ENCODE measurements around the gene CLDN5. TPM values are rescaled to one million over a fixed set of nuclear protein-coding genes. Genes with fewer than 3 reads are reported as not detected.

Gene CLDN5
- total and polyA plus RNA-seq, 2 of the 4 experiments (the other 2 are of a cell fraction), result 0.18 to 0.21 TPM

DNA sequence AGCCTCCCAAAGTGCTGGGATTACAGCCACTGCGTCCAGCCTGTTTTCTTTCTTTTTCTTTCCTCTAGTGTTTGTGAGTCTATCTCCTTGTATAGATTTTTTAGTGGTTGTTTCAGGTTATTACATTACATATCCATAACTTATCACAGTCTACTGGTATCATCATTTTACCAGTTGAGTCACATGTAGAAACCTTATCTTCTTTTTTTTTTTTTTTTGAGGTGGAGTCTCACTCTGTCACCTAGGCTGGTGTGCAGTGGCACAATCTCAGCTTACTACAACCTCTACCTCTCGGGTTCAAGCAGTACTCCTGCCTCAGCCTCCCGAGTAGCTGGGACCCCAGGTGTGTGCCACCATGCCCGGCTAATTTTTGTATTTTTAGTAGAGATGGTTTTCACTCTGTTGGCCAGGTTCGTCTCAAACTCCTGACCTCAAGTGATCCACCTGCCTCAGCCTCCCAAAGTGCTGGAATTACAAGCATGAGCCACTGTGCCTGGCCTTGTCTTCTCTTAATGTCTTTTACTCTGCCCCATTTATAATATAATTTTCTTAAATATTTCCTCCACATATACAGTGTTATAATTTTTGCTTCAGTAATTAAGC lies 33.5 kb downstream of the CLDN5 start:
- Histone ChIP-seq H3K79me1 (ENCODE audit: low read depth in 1 of 2, low read length in 2 of 2) (no peaks in the 10 kb centered on the region), H4K5ac (ENCODE audit: low read depth, low read length) (no peak overlapping the region), H3K36me3 (ENCODE audit: control insufficient read depth, insufficient read depth, low read length) (peaks cover 1% of the 10 kb centered on the region), H2BK120ac (ENCODE audit: low read depth, low read length) (no peak overlapping the region), H2AK5ac (ENCODE audit: low read depth, low read length) (no peak overlapping the region), H3K18ac (ENCODE audit: low read depth, low read length) (no peak overlapping the region), H4K20me1 (ENCODE audit: insufficient read depth, low read length) (no peaks in the 10 kb centered on the region), H4K91ac (ENCODE audit: insufficient read depth, low read depth, low read length) (no peak overlapping the region), H3K9me3 (ENCODE audit: control insufficient read depth, insufficient read depth, low read length) (no peaks in the 10 kb centered on the region), H3K9me1 (ENCODE audit: insufficient read depth, low read length) (no peaks in the 10 kb centered on the region; the same call in 1 of the 2 replicates), H3K4me1 (ENCODE audit: control insufficient read depth, insufficient read depth, low read length) (no peaks in the 10 kb centered on the region), H2BK5ac (ENCODE audit: low read depth, low read length, poor library complexity, severe bottlenecking) (no peak overlapping the region), H2BK20ac (ENCODE audit: low read depth, low read length) (no peak overlapping the region), H4K8ac (ENCODE audit: low read depth in 2 of 2, low read length in 2 of 2) (no peak overlapping the region), H2AK9ac (replicated peaks; ENCODE audit: low read depth, low read length, poor library complexity) (no peak overlapping the region), H3K14ac (replicated peaks; ENCODE audit: low read depth, low read length) (no peak overlapping the region), H3K4me3 (ENCODE audit: insufficient read depth, low read depth, low read length) (no peak overlapping the region), H3K4me2 (ENCODE audit: low read depth, low read length) (no peak overlapping the region), H3K23ac (ENCODE audit: low read depth, low read length) (no peak overlapping the region), H2BK15ac (ENCODE audit: low read depth, low read length) (no peak overlapping the region), H3K9ac (ENCODE audit: low read depth, low read length) (no peak overlapping the region), H3K27ac (ENCODE audit: insufficient read depth, low read length) (no peak overlapping the region), H3K27me3 (ENCODE audit: control insufficient read depth, insufficient read depth, low read length) (no peaks in the 10 kb centered on the region), H2AFZ (replicated peaks; ENCODE audit: low read length, poor library complexity) (no peak overlapping the region), H3K4ac (ENCODE audit: low read depth, low read length) (no peak overlapping the region), H3K56ac (ENCODE audit: extremely low read depth, insufficient read depth, low read length) (no peak overlapping the region)
- ChIA-PET POLR2A (ENCODE audit: unreplicated experiment) (no interaction called here), CTCF (interaction anchor here (0.6 kb wide), 1 partner anchor 48 kb away, joined by 3 read pairs; no protein-coding TSS in a partner anchor)
- dilution Hi-C loops (cut with HindIII; ENCODE audit: low sequenced_read_pairs, unreplicated experiment) (no loop called here), intact Hi-C loops (cut with micrococcal nuclease) (no loop called here), in situ Hi-C loops (cut with MboI; ENCODE audit: low sequenced_read_pairs) (no loop called here)
- no TSS peak for BruUV-seq (replicated peaks)
- no peak for DNase-seq
- no peak for ATAC-seq (ENCODE audit: low read depth)
- no CpG with 5 or more reads among the region's 5 CpGs for WGBS, 2 experiments (ENCODE audit: extremely low coverage in 2 of 2, insufficient read length in 1 of 2)
- TF ChIP-seq MAFK (IDR thresholded peaks at IDR 0.05; ENCODE audit: low read depth, low read length) (no peak), SMC3 (IDR thresholded peaks at IDR 0.05; ENCODE audit: low read depth, low read length) (no peak), RAD21 (IDR thresholded peaks at IDR 0.05; ENCODE audit: low read length) (no peak), BHLHE40 (IDR thresholded peaks at IDR 0.05; ENCODE audit: low read depth, low read length) (no peak), POLR2A (IDR thresholded peaks at IDR 0.05; ENCODE audit: low read depth, low read length) (no peak), MAZ (IDR thresholded peaks at IDR 0.05; ENCODE audit: borderline replicate concordance, low read depth, low read length) (no peak), RCOR1 (IDR thresholded peaks at IDR 0.05; ENCODE audit: insufficient replicate concordance, low read length) (no peak), NFE2L2 (IDR thresholded peaks at IDR 0.05; ENCODE audit: low read depth, low read length) (no peak), RFX5 (IDR thresholded peaks at IDR 0.05; ENCODE audit: low read depth, low read length) (no peak), CHD1 (IDR thresholded peaks at IDR 0.05; ENCODE audit: low read depth, low read length) (no peak), FOS (IDR thresholded peaks at IDR 0.05; ENCODE audit: low read depth, low read length) (no peak), CEBPB (IDR thresholded peaks at IDR 0.05; ENCODE audit: low read depth, low read length) (no peak), MXI1 (IDR thresholded peaks at IDR 0.05; ENCODE audit: borderline replicate concordance, low read depth, low read length) (no peak)
- TF ChIP-seq, protein P1, sequence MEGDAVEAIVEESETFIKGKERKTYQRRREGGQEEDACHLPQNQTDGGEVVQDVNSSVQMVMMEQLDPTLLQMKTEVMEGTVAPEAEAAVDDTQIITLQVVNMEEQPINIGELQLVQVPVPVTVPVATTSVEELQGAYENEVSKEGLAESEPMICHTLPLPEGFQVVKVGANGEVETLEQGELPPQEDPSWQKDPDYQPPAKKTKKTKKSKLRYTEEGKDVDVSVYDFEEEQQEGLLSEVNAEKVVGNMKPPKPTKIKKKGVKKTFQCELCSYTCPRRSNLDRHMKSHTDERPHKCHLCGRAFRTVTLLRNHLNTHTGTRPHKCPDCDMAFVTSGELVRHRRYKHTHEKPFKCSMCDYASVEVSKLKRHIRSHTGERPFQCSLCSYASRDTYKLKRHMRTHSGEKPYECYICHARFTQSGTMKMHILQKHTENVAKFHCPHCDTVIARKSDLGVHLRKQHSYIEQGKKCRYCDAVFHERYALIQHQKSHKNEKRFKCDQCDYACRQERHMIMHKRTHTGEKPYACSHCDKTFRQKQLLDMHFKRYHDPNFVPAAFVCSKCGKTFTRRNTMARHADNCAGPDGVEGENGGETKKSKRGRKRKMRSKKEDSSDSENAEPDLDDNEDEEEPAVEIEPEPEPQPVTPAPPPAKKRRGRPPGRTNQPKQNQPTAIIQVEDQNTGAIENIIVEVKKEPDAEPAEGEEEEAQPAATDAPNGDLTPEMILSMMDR (conservative IDR thresholded peaks at IDR 0.05; ENCODE audit: low read depth, low read length), result no peak
- TF ChIP-seq, protein P2, sequence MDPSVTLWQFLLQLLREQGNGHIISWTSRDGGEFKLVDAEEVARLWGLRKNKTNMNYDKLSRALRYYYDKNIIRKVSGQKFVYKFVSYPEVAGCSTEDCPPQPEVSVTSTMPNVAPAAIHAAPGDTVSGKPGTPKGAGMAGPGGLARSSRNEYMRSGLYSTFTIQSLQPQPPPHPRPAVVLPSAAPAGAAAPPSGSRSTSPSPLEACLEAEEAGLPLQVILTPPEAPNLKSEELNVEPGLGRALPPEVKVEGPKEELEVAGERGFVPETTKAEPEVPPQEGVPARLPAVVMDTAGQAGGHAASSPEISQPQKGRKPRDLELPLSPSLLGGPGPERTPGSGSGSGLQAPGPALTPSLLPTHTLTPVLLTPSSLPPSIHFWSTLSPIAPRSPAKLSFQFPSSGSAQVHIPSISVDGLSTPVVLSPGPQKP (IDR thresholded peaks at IDR 0.05; ENCODE audit: borderline replicate concordance, low read depth, low read length), result no peak
- TF ChIP-seq, protein P3, sequence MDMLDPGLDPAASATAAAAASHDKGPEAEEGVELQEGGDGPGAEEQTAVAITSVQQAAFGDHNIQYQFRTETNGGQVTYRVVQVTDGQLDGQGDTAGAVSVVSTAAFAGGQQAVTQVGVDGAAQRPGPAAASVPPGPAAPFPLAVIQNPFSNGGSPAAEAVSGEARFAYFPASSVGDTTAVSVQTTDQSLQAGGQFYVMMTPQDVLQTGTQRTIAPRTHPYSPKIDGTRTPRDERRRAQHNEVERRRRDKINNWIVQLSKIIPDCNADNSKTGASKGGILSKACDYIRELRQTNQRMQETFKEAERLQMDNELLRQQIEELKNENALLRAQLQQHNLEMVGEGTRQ (IDR thresholded peaks at IDR 0.05; ENCODE audit: low read depth, low read length), result no peak
